ENCODE results near the gene RSAD1.

RSAD1 gene

DNA sequence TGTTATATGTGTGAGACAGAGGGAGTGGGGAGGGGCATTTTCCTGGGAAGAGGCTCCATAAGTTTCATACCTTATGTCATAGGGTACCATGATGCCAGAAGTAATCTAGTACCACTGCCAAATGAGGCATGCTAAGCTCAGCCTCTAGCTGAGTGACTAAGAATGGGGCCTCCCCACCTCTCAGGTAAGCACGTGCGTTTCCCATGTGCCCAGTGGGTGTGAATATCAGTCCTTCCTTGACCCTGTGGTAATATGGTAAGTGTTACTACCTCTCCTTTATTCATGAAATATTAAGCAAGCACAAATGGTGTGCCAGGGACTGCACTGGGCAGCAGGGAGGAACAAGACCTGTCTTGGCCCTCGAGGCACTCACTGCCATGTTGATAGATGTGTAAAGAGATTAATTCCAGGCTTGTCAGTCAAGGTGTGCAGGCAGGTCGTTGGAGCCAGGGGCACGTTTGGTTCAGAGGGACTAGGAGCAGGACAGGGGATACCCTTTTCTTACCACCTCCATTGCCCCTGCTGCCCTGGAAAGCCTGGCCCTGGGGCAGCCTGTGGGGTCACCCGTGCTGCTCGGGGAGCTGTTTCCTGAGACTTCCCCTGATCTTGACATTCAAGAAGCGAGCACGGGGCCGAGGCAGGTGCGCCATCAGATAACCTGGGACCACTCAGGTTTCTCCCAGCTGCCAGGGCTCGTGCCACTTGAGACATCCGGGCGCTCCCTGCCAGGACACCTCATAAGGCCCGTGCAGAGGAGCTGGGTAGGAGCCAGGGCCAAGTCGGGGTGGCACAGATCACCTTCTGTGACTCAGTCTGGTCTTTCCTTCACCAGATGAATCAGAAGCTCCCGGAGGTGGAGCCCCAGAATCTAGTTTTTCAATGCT, 8.8 kb downstream of the RSAD1 start:
- no peak for DNase-seq (ENCODE audit: extremely low read depth, low read depth)
- TF ChIP-seq, protein P1, sequence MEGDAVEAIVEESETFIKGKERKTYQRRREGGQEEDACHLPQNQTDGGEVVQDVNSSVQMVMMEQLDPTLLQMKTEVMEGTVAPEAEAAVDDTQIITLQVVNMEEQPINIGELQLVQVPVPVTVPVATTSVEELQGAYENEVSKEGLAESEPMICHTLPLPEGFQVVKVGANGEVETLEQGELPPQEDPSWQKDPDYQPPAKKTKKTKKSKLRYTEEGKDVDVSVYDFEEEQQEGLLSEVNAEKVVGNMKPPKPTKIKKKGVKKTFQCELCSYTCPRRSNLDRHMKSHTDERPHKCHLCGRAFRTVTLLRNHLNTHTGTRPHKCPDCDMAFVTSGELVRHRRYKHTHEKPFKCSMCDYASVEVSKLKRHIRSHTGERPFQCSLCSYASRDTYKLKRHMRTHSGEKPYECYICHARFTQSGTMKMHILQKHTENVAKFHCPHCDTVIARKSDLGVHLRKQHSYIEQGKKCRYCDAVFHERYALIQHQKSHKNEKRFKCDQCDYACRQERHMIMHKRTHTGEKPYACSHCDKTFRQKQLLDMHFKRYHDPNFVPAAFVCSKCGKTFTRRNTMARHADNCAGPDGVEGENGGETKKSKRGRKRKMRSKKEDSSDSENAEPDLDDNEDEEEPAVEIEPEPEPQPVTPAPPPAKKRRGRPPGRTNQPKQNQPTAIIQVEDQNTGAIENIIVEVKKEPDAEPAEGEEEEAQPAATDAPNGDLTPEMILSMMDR (IDR thresholded peaks at IDR 0.05; ENCODE audit: low read depth, low read length) = no peak

GRCh38 chr17:50488880-50489279, 10.2 kb downstream of the RSAD1 start:
- TF ChIP-seq, protein P1 (IDR thresholded peaks at IDR 0.05; ENCODE audit: low read depth, low read length) = no peak
- no peak for DNase-seq (ENCODE audit: extremely low read depth, low read depth)

- DNase-seq (ENCODE audit: extremely low read depth, low read depth) = no peak
- TF ChIP-seq, protein P1 (IDR thresholded peaks at IDR 0.05; ENCODE audit: low read depth, low read length) = no peak
Measured at GRCh38 chr17:50491505-50491904, 12.8 kb downstream of the RSAD1 start.

GRCh38 chr17:50492214-50492613, 13.6 kb downstream of the RSAD1 start:
- TF ChIP-seq, protein P1 (IDR thresholded peaks at IDR 0.05; ENCODE audit: low read depth, low read length) = no peak
- no peak for DNase-seq (ENCODE audit: extremely low read depth, low read depth)

DNA sequence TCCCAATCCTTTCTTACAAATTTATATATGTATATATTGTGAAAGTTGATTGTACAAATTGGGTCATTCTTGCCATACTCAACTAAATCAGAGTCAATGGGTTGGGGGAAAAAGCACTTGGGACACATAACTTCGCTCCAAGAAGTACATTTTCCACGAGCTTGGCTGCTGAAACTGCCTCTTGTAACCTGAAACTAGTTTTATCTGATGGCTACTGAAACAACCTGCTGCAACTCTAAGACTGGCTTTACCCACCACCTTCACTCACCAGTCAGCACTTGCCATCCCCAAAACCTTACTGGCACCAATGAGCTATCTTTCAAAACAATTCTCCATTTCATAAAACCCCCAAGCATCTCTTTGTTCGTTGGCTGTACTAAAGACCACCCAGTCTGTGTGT, 15.1 kb downstream of the RSAD1 start:
- no peak for DNase-seq (ENCODE audit: extremely low read depth, low read depth)
- TF ChIP-seq, protein P1 (IDR thresholded peaks at IDR 0.05; ENCODE audit: low read depth, low read length) = no peak

GRCh38 chr17:50495217-50495823, 16.7 kb downstream of the RSAD1 start:
- no peak for DNase-seq (ENCODE audit: extremely low read depth, low read depth)
- TF ChIP-seq, protein P1 (IDR thresholded peaks at IDR 0.05; ENCODE audit: low read depth, low read length) = no peak

- no peak for DNase-seq (ENCODE audit: extremely low read depth, low read depth)
- TF ChIP-seq, protein P1 (IDR thresholded peaks at IDR 0.05; ENCODE audit: low read depth, low read length) = no peak
Measured at GRCh38 chr17:50495918-50496317, 17.3 kb downstream of the RSAD1 start.

Data from AG09319 (cell line).